Endothelial cell (in vitro differentiated cells): Measurements from ENCODE around the gene LEP. TPM values are rescaled to one million over a fixed set of nuclear protein-coding genes. Genes with fewer than 3 reads are reported as not detected.

Experiments used
- DNase-seq: peaks from one replicate; pipeline ENCODE4 v3.0.0; 2021; ENCODE audit warnings: low spot score
- H3K27ac Mint-ChIP-seq: one replicate; pipeline ENCODE4 v1.8.0; 2021; ENCODE audit warnings: mixed read lengths, inconsistent platforms; ENCODE audit not compliant: unreplicated experiment
- H3K27me3 Mint-ChIP-seq: one replicate; pipeline ENCODE4 v1.8.0; 2021; ENCODE audit warnings: mild to moderate bottlenecking, moderate library complexity, mixed read lengths, inconsistent platforms; ENCODE audit not compliant: unreplicated experiment
- H3K36me3 Mint-ChIP-seq: one replicate; pipeline ENCODE4 v1.8.0; 2021; ENCODE audit warnings: mild to moderate bottlenecking, low read depth, mixed read lengths, inconsistent platforms; ENCODE audit not compliant: unreplicated experiment
- H3K4me1 Mint-ChIP-seq: one replicate; pipeline ENCODE4 v1.8.0; 2021; ENCODE audit warnings: mild to moderate bottlenecking, mixed read lengths, inconsistent platforms; ENCODE audit not compliant: unreplicated experiment
- H3K4me3 Mint-ChIP-seq: one replicate; pipeline ENCODE4 v1.8.0; 2021; ENCODE audit warnings: mild to moderate bottlenecking, mixed read lengths, inconsistent platforms; ENCODE audit not compliant: unreplicated experiment
- H3K9me3 Mint-ChIP-seq: one replicate; pipeline ENCODE4 v1.8.0; 2021; ENCODE audit warnings: mixed read lengths, inconsistent platforms; ENCODE audit not compliant: unreplicated experiment
- CTCF ChIP-seq: fragments of 200-600 bp; sonication (generic); IDR thresholded peaks from one replicate; pipeline ENCODE4 v1.5.0; 2021; ENCODE audit warnings: antibody characterized with exemption; ENCODE audit not compliant: unreplicated experiment
- long read RNA-seq: library from polyadenylated mRNA; unstranded; transcript quantifications from one replicate; pipeline ENCODE4 v2.0.0, GENCODE V29; 2020; ENCODE audit not compliant: unreplicated experiment
- total RNA-seq: library from RNA; stranded (reverse); fragmentation: NEBNext Ultra II Directional; extraction: Animal tissue kit (Norgen Biotek cat#: 25700); gene quantifications from one replicate; pipeline ENCODE4 v1.2.1, GENCODE V29; 2021; ENCODE audit not compliant: unreplicated experiment

The LEP gene
- not detected for total RNA-seq
- long read RNA-seq = 0 reads

DNA sequence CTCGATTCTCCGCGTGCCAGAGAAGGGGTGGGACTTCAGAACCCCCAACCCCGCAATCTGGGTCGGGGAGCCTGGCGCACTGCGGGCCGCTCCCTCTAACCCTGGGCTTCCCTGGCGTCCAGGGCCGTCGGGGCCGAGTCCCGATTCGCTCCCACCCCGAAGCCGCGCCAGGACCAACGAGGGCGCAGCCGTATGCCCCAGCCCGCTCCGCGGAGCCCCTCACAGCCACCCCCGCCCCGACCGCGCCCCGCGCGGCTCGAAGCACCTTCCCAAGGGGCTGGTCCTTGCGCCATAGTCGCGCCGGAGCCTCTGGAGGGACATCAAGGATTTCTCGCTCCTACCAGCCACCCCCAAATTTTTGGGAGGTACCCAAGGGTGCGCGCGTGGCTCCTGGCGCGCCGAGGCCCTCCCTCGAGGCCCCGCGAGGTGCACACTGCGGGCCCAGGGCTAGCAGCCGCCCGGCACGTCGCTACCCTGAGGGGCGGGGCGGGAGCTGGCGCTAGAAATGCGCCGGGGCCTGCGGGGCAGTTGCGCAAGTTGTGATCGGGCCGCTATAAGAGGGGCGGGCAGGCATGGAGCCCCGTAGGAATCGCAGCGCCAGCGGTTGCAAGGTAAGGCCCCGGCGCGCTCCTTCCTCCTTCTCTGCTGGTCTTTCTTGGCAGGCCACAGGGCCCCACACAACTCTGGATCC, at the start of gene LEP:
Gene LEP (plus strand): TSS at position 583 of the 691 bp plus-strand sequence. CDS start 10,741 bp downstream, outside the sequence.
- no peak for DNase-seq
- H3K9me3 Mint-ChIP-seq = peaks cover 14% of the 10 kb centered on the region
- no peak for TF ChIP-seq CTCF
- peaks cover 14% of the 10 kb centered on the region for H3K36me3 Mint-ChIP-seq
- no peak within 1 kb of the TSS for H3K27ac Mint-ChIP-seq
- no peak within 1 kb of the TSS for H3K4me3 Mint-ChIP-seq
- H3K27me3 Mint-ChIP-seq = peaks cover 5% of the 10 kb centered on the region
- peaks cover 7% of the 10 kb centered on the region for H3K4me1 Mint-ChIP-seq

- H3K4me3 Mint-ChIP-seq = no peak overlapping the region
- no peaks in the 10 kb centered on the region for H3K4me1 Mint-ChIP-seq
- TF ChIP-seq CTCF = no peak
- no peak overlapping the region for H3K27ac Mint-ChIP-seq
- no peak for DNase-seq
- peaks cover 5% of the 10 kb centered on the region for H3K36me3 Mint-ChIP-seq
- H3K9me3 Mint-ChIP-seq = peaks cover 8% of the 10 kb centered on the region
- H3K27me3 Mint-ChIP-seq = peaks cover 7% of the 10 kb centered on the region
These were observed 48.5 kb upstream of the LEP start for GRCh38 chr7:128192497-128193142.

- H3K4me3 Mint-ChIP-seq = no peak overlapping the region
- H3K9me3 Mint-ChIP-seq = peaks cover 8% of the 10 kb centered on the region
- no peak for DNase-seq
- H3K27ac Mint-ChIP-seq = no peak overlapping the region
- H3K4me1 Mint-ChIP-seq = no peaks in the 10 kb centered on the region
- H3K36me3 Mint-ChIP-seq = peaks cover 5% of the 10 kb centered on the region
- peaks cover 2% of the 10 kb centered on the region for H3K27me3 Mint-ChIP-seq
- no peak for TF ChIP-seq CTCF
These were observed 46.4 kb upstream of the LEP start for GRCh38 chr7:128194533-128195282.

- no peak for DNase-seq
- peaks cover 14% of the 10 kb centered on the region for H3K4me1 Mint-ChIP-seq
- H3K27me3 Mint-ChIP-seq = peaks cover 6% of the 10 kb centered on the region
- H3K36me3 Mint-ChIP-seq = peaks cover 5% of the 10 kb centered on the region
- H3K4me3 Mint-ChIP-seq = no peak overlapping the region
- no peak for TF ChIP-seq CTCF
- H3K9me3 Mint-ChIP-seq = peaks cover 8% of the 10 kb centered on the region
- no peak overlapping the region for H3K27ac Mint-ChIP-seq
These were observed 43.5 kb upstream of the LEP start for GRCh38 chr7:128197589-128197988.
